Thymus (tissue), 11 donors: Measurements from ENCODE around the gene TGFB1. TPM values are rescaled to one million over a fixed set of nuclear protein-coding genes. Genes with fewer than 3 reads are reported as not detected.
"Not testable (repeated sequence)": the region's sequence is repeated elsewhere in the genome, so short reads cannot be mapped to it uniquely, and the experiment has no call there.

ENCODE experiments used
- DNase-seq, 9 donors: peaks; one replicate each; pipeline ENCODE4 v3.0.0-alpha.2; 2013; ENCODE audit warnings: low spot score in 9 of 9, low read depth in 6 of 9, missing footprints in 1 of 9
- H3K27ac ChIP-seq, 2 donors: one replicate each; pipeline ENCODE4 v1.5.1; 2013; ENCODE audit warnings: control low read depth in 1 of 2, low read depth in 1 of 2, low read length in 1 of 2, mild to moderate bottlenecking in 1 of 2, moderate library complexity in 1 of 2
- H3K27me3 ChIP-seq, 2 donors: one replicate each; pipeline ENCODE4 v1.5.1; 2013; ENCODE audit warnings: low read length in 1 of 2; ENCODE audit not compliant: control insufficient read depth in 2 of 2, insufficient read depth in 1 of 2
- H3K36me3 ChIP-seq, 2 donors: one replicate each; pipeline ENCODE4 v1.5.1; 2013; ENCODE audit warnings: low read length in 1 of 2, mild to moderate bottlenecking in 1 of 2, moderate library complexity in 1 of 2; ENCODE audit not compliant: control insufficient read depth in 2 of 2, insufficient read depth in 2 of 2
- H3K4me1 ChIP-seq, 2 donors: one replicate each; pipeline ENCODE4 v1.5.1; 2013; ENCODE audit warnings: low read length in 2 of 2; ENCODE audit not compliant: control insufficient read depth in 2 of 2, insufficient read depth in 2 of 2
- H3K4me3 ChIP-seq, 2 donors: one replicate each; pipeline ENCODE4 v1.5.1; 2013; ENCODE audit warnings: low read length in 2 of 2, control low read depth in 1 of 2, mild to moderate bottlenecking in 1 of 2
- H3K9me3 ChIP-seq, 2 donors: one replicate each; pipeline ENCODE4 v1.5.1; 2013; ENCODE audit warnings: low read length in 1 of 2, mild to moderate bottlenecking in 1 of 2; ENCODE audit not compliant: control insufficient read depth in 2 of 2, insufficient read depth in 1 of 2
- WGBS: extraction: QIAGEN DNeasy Blood & Tissue Kit; methylation state at CpG from one replicate; pipeline ENCODE4 v1.1.7; 2013; 5-methylcytosine and 5-hydroxymethylcytosine counted together
- polyA plus RNA-seq: library from polyadenylated mRNA; stranded (reverse); fragments of 200-250 nt; gene quantifications from one replicate; pipeline ENCODE4 v1.2.3, GENCODE V29; 2013
- total RNA-seq: library from RNA; stranded (reverse); fragments of 120-200 nt; gene quantifications from one replicate; pipeline ENCODE4 v1.2.4, GENCODE V29; 2013
- donor health status: healthy.

TGFB1 gene
- total and polyA plus RNA-seq, 2 donors: 5.0 to 24.8 TPM

GRCh38 chr19:41298348-41298964 is 55.3 kb downstream of the TGFB1 start:
- H3K4me1 ChIP-seq: peaks cover 5 to 29% of the 10 kb centered on the region in 2 donors
- 46% methylated on average over 4 of the region's 4 CpGs for WGBS
- H3K9me3 ChIP-seq: no peaks in the 10 kb centered on the region
- no peak overlapping the region for H3K4me3 ChIP-seq
- peak overlapping the region in 1 of 2 donors; percentile 3 for H3K27ac ChIP-seq
- H3K36me3 ChIP-seq: peaks cover 94 to 96% of the 10 kb centered on the region in 2 donors
- DNase-seq: no peak
- H3K27me3 ChIP-seq: no peaks in the 10 kb centered on the region

- DNase-seq: no peak
- 93% methylated on average over 7 of the region's 7 CpGs for WGBS
- Histone ChIP-seq H3K27me3 (no peaks in the 10 kb centered on the region), H3K27ac (peak overlapping the region; percentile 1 to 63), H3K9me3 (no peaks in the 10 kb centered on the region), H3K36me3 (peaks cover 92 to 96% of the 10 kb centered on the region in 2 donors), H3K4me1 (peaks cover 5 to 25% of the 10 kb centered on the region in 2 donors), H3K4me3 (no peak overlapping the region)
Measured at GRCh38 chr19:41297628-41298347, 55.9 kb downstream of the TGFB1 start.

- Histone ChIP-seq H3K27me3 (no peaks in the 10 kb centered on the region), H3K36me3 (peaks cover 92 to 99% of the 10 kb centered on the region in 2 donors), H3K4me1 (peaks cover 5 to 17% of the 10 kb centered on the region in 2 donors), H3K9me3 (no peaks in the 10 kb centered on the region), H3K27ac (peak overlapping the region in 1 of 2 donors; percentile 56), H3K4me3 (no peak overlapping the region)
- peak in 1 of 9 donors; percentile 20 for DNase-seq
- WGBS: 66% methylated on average over 2 of the region's 2 CpGs
Measured at GRCh38 chr19:41296433-41296871, 57.3 kb downstream of the TGFB1 start.

GRCh38 chr19:41295499-41295898 is 58.2 kb downstream of the TGFB1 start:
- H3K27me3 ChIP-seq: no peaks in the 10 kb centered on the region
- no peaks in the 10 kb centered on the region for H3K9me3 ChIP-seq
- no peak for DNase-seq
- no peak overlapping the region for H3K4me3 ChIP-seq
- peaks cover 5 to 17% of the 10 kb centered on the region in 2 donors for H3K4me1 ChIP-seq
- no peak overlapping the region for H3K27ac ChIP-seq
- 97% methylated on average over 6 of the region's 6 CpGs for WGBS
- peaks cover 94 to 97% of the 10 kb centered on the region in 2 donors for H3K36me3 ChIP-seq

- Histone ChIP-seq H3K27me3 (no peaks in the 10 kb centered on the region), H3K9me3 (no peaks in the 10 kb centered on the region), H3K4me1 (peaks cover 1 to 17% of the 10 kb centered on the region in 2 donors), H3K4me3 (no peak overlapping the region), H3K36me3 (peaks cover 94 to 97% of the 10 kb centered on the region in 2 donors), H3K27ac (no peak overlapping the region)
- DNase-seq: no peak
- WGBS: 98% methylated on average over 10 of the region's 10 CpGs
Measured at GRCh38 chr19:41294393-41294792, 59.3 kb downstream of the TGFB1 start.

GRCh38 chr19:41289814-41290213 is 63.9 kb downstream of the TGFB1 start:
- not testable (repeated sequence) for DNase-seq, H3K27me3 ChIP-seq, H3K9me3 ChIP-seq, H3K4me3 ChIP-seq, H3K27ac ChIP-seq, H3K4me1 ChIP-seq
- 97% methylated on average over 8 of the region's 8 CpGs for WGBS
- H3K36me3 ChIP-seq: peaks cover 88 to 90% of the 10 kb centered on the region in 2 donors

GRCh38 chr19:41288673-41289530 is 64.8 kb downstream of the TGFB1 start:
- Histone ChIP-seq H3K27ac (no peak overlapping the region), H3K9me3 (no peaks in the 10 kb centered on the region), H3K4me1 (no peaks in the 10 kb centered on the region), H3K36me3 (peaks cover 88 to 89% of the 10 kb centered on the region in 2 donors), H3K27me3 (no peaks in the 10 kb centered on the region), H3K4me3 (no peak overlapping the region)
- 97% methylated on average over 3 of the region's 3 CpGs for WGBS
- DNase-seq: no peak
